GM12874 (cell line): ENCODE measurements around the gene RAPSN.

Source experiments
- TF ChIP-seq, protein P1 (sequence below): IDR thresholded peaks from 2 replicates; pipeline ENCODE4 v1.5.1; 2011; ENCODE audit warnings: low read depth, mild to moderate bottlenecking, control low read depth, low read length, moderate library complexity; ENCODE audit not compliant: insufficient read depth

Gene RAPSN

DNA sequence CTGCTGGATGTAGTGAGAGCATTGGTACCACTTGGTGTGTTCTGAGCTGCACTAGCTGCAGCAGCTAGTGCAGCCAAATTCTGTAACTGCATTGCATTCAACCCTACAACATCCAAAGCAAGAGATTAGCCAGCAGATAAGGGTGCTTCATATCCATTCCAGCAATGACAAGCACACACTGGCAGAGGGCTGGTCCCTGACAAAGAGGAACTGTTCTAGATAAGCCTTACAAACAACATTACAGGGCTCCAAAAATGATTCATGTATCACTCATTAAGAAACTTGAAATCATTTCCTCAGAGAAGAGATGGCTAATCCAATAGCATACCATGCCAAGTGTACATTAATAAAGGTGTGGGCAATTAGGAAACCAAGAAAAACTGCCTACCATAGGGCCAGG, 28.4 kb upstream of the RAPSN start:
- TF ChIP-seq, protein P1, sequence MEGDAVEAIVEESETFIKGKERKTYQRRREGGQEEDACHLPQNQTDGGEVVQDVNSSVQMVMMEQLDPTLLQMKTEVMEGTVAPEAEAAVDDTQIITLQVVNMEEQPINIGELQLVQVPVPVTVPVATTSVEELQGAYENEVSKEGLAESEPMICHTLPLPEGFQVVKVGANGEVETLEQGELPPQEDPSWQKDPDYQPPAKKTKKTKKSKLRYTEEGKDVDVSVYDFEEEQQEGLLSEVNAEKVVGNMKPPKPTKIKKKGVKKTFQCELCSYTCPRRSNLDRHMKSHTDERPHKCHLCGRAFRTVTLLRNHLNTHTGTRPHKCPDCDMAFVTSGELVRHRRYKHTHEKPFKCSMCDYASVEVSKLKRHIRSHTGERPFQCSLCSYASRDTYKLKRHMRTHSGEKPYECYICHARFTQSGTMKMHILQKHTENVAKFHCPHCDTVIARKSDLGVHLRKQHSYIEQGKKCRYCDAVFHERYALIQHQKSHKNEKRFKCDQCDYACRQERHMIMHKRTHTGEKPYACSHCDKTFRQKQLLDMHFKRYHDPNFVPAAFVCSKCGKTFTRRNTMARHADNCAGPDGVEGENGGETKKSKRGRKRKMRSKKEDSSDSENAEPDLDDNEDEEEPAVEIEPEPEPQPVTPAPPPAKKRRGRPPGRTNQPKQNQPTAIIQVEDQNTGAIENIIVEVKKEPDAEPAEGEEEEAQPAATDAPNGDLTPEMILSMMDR, result no peak

DNA sequence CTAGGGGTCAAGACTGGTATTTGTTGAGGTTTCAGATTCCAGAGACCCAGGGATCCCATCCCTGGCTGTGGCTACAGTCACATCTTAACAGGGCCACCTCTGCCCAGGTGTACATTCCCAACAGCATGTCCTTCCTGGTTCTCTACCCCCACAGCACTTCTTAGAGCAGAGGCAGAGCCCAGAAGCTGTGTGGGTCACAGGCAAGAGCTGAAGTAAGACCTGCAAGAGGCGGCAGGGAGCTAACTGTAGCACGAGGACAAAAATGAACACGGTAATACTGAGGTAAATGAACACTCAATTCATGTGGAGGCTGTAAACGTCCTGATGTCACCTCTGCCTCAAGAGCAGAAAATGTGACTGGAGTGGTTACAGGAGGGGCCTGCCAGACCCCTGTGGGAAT, 21.7 kb upstream of the RAPSN start:
- TF ChIP-seq, protein P1, result no peak

DNA sequence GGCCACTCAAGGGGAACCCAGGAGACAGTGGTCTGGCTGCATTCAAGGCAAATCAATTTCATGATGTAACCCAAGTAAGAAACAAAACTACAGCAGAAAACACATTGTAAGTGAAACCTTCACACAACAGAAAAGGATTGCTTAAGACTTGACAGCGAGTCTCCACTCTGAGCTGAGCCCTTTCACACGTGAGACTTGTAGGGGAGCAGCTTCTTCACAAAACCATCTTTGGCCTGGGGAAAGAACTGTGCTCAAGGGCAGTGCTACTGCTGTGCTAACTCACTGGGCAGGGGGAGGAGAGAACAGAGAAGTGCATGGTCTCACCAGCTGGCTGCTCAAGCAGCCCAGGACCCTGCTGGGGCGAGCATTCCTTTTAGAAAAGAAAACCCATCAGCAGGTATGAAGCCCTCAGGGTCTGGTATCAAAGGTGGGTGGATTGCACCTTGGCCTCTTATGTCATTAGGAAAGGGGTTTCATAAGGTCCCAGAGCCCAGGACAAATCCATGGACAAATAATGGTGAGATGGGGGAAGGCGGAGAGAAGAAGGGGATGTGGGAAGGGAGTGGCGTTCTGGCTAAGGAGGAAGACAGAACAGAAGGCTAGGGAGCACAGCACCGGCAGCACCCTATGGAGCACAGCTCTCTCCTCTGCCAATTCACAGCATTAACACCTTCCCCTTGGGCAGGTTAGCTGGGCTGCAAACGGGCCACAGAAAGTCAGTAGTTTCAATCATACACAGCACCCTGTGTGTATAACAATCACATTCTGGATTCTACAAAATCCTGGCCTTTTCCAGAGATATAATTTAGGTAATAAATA, 20.6 kb upstream of the RAPSN start:
- TF ChIP-seq, protein P1, result no peak

DNA sequence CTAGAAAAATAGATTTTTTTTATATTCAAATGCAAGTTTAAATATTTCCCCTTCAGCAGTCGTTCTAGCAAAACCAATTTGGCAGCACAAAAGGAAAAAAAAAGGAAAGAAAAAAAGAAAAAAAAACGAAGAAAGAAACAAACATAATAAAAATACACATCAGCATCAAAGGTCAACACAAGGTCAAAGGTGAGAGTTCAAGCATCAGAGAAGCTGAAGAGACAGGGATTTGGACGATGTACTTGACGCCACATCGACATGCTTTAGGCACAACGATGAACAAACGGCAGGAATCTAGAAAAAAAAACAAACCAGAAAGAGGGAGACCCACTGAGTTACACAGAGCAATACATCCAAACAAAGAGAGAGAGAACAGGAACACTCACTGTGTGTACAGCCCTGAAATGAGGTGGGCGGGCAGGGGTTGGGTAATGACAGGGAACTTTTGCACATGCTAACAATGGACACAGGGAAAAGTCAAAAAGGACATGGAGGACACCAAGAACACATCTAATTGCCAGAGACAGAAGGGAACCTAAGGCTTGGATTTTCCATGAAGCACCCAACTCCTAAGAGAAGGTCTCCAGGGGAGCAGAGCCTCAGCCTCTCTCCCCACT, 19.8 kb upstream of the RAPSN start:
- TF ChIP-seq, protein P1, result no peak

DNA sequence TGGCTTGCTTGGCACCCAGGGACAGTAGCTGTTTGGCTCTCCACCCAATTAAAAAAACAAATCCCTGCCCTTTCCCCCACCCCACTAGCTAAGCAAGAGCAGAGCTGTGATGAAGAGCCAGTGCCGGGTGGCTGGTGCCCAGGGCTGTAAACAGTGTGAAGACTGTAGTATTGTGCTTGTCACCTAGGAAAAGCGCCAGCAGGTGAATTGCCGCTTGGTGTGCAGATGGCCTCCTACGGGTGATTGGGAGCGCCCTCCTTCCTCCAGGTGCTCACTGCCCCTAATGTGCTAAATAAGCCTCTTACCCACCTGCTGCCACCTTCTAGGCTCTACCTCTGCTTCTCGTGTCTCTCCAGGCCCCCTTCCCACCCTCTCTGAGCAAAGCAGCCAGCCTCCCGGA, 18.4 kb upstream of the RAPSN start:
- TF ChIP-seq, protein P1, result no peak

DNA sequence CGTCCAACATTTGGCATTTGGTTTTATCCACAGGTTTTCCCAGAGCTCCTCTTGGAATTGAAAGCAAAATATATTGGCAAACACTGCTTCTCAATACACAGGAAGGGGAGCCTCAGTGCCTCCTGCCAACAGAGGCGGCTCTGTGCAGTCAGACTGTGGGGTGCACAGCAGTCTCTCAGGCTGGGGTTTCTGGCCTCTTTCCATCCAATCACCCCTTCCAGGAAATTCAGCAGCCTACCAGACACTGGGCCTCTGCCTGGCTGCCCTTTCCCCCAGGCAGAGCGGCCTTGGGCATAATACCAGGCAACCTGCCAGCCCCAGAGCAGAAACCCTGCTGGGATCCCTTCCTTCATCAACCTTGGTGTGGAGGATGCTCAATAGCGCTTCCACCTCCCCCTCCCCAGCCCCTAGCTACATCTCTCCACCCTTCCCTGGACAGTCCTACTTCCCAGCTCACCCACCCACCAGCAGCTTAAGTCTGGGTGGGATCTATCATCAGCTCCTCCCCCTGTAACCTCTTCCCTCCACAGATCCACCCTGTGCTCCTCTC, 17.8 kb upstream of the RAPSN start:
- TF ChIP-seq, protein P1, result no peak

DNA sequence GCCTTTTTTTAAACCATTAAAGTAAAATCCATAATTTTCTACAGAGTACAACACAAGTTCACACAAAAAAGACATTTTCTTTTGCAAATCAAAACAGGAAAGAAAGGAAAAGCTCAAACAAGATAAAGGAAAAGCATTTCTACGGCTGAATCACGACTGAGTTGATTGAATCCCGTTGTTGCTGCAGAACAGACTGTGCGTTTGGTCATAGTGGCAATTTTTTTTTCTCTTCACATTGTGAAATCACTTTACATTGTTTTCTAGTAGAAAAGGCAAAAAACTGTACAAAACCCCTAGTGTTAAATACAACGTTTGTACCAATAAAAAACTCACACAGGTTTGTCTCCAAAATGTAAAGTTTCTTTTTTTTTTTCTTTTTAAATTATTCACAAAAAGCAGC, 17.3 kb upstream of the RAPSN start:
- TF ChIP-seq, protein P1, result no peak
